GM23338 (cell line): ENCODE data around the gene GAP43. TPM values are rescaled to one million over a fixed set of nuclear protein-coding genes. Genes with fewer than 3 reads are reported as not detected.
A peak's percentile ranks its signal among the peaks of the same experiment; 100 is the strongest.

Experiments used
- ATAC-seq: fragments of 200-7000 bp; cut with Tn5 transposase; 3 replicates; pipeline ENCODE4 v1.9.1; 2020
- DNase-seq: peaks from one replicate; pipeline ENCODE4 v3.0.0-alpha.2; 2015; ENCODE audit warnings: low spot score
- H2AFZ ChIP-seq: fragments of 200-600 bp; sonication (generic); 2 replicates; pipeline ENCODE4 v1.8.0; 2016; ENCODE audit warnings: antibody characterized with exemption, mild to moderate bottlenecking, moderate library complexity
- H3F3A ChIP-seq: fragments of 200-600 bp; sonication (generic); replicated peaks from 2 replicates; pipeline ENCODE4 v1.8.0; 2017; ENCODE audit warnings: antibody characterized with exemption, mixed run types, low read depth
- H3K27ac ChIP-seq: fragments of 200-600 bp; sonication (generic); 2 replicates; pipeline ENCODE4 v1.6.1; 2016; ENCODE audit warnings: low read depth
- H3K27me3 ChIP-seq: fragments of 200-600 bp; sonication (generic); 2 replicates; pipeline ENCODE4 v1.8.0; 2016; ENCODE audit warnings: mild to moderate bottlenecking, mixed run types, moderate library complexity; ENCODE audit not compliant: insufficient read depth
- H3K36me3 ChIP-seq: fragments of 200-600 bp; sonication (generic); 2 replicates; pipeline ENCODE4 v1.8.0; 2016; ENCODE audit warnings: mild to moderate bottlenecking; ENCODE audit not compliant: insufficient read depth
- H3K4me1 ChIP-seq: fragments of 200-600 bp; sonication (generic); 2 replicates; pipeline ENCODE4 v1.8.0; 2016; ENCODE audit warnings: mild to moderate bottlenecking, moderate library complexity; ENCODE audit not compliant: insufficient read depth
- H3K4me2 ChIP-seq: fragments of 200-600 bp; sonication (generic); 2 replicates; pipeline ENCODE4 v1.7.1; 2017; ENCODE audit warnings: mixed run types
- H3K4me3 ChIP-seq: fragments of 200-600 bp; sonication (generic); 2 replicates; pipeline ENCODE4 v1.6.1; 2016; ENCODE audit warnings: mixed run types
- H3K79me2 ChIP-seq: fragments of 200-600 bp; sonication (generic); replicated peaks from 2 replicates; pipeline ENCODE4 v1.8.0; 2017; ENCODE audit warnings: mild to moderate bottlenecking; ENCODE audit not compliant: insufficient read depth
- H3K9me2 ChIP-seq: fragments of 200-600 bp; sonication (generic); 2 replicates; pipeline ENCODE4 v1.8.0; 2017; ENCODE audit not compliant: insufficient read depth
- H4K20me1 ChIP-seq: fragments of 200-600 bp; sonication (generic); replicated peaks from 2 replicates; pipeline ENCODE4 v1.8.0; 2017; ENCODE audit warnings: mild to moderate bottlenecking; ENCODE audit not compliant: insufficient read depth
- H3K27ac Mint-ChIP-seq: 2 replicates; pipeline ENCODE4 v1.8.0; 2020; ENCODE audit warnings: inconsistent platforms, mild to moderate bottlenecking, moderate library complexity, mixed read lengths
- H3K27me3 Mint-ChIP-seq: 3 replicates; pipeline ENCODE4 v1.8.0; 2022; ENCODE audit warnings: low read depth, mild to moderate bottlenecking, moderate library complexity, mixed read lengths, inconsistent platforms; ENCODE audit not compliant: insufficient read depth, poor library complexity
- H3K36me3 Mint-ChIP-seq: 3 replicates; pipeline ENCODE4 v1.8.0; 2021; ENCODE audit warnings: low read depth, mild to moderate bottlenecking, inconsistent platforms, moderate library complexity, mixed read lengths
- H3K4me1 Mint-ChIP-seq: 3 replicates; pipeline ENCODE4 v1.8.0; 2020; ENCODE audit warnings: mild to moderate bottlenecking, inconsistent platforms, mixed read lengths
- H3K4me3 Mint-ChIP-seq: 3 replicates; pipeline ENCODE4 v1.8.0; 2021; ENCODE audit warnings: moderate library complexity, mild to moderate bottlenecking, inconsistent platforms, mixed read lengths
- H3K9me3 Mint-ChIP-seq: 3 replicates; pipeline ENCODE4 v1.8.0; 2020; ENCODE audit warnings: moderate library complexity, mild to moderate bottlenecking, inconsistent platforms, mixed read lengths
- CREB1 ChIP-seq: fragments of 250-450 bp; sonication (Bioruptor Pico); IDR thresholded peaks from 2 replicates; pipeline ENCODE4 v1.5.0; 2020; ENCODE audit warnings: low read depth, mild to moderate bottlenecking, moderate library complexity
- CTCF ChIP-seq, 2 experiments: fragments of 200-600 bp in 1 of 2; sonication (generic) in 1 of 2; conservative IDR thresholded peaks; 2 replicates each; pipeline versions ENCODE4 v1.5.1 to v1.6.1; 2016 to 2017; ENCODE audit warnings: antibody characterized with exemption in 2 of 2, low read depth in 2 of 2, mild to moderate bottlenecking in 2 of 2, moderate library complexity in 1 of 2
- ETS1 ChIP-seq: IDR thresholded peaks from 2 replicates; pipeline ENCODE4 v1.6.1; 2016; ENCODE audit warnings: antibody characterized with exemption
- EZH2phosphoT487 ChIP-seq: fragments of 200-600 bp; sonication (generic); IDR thresholded peaks from one replicate; pipeline ENCODE4 v1.8.1; 2018; ENCODE audit warnings: antibody characterized with exemption; ENCODE audit not compliant: unreplicated experiment
- JUNB ChIP-seq: IDR thresholded peaks from one replicate; pipeline ENCODE4 v1.6.1; 2016; ENCODE audit warnings: antibody characterized with exemption; ENCODE audit not compliant: unreplicated experiment
- NANOG ChIP-seq: IDR thresholded peaks from 2 replicates; pipeline ENCODE4 v1.6.1; 2016; ENCODE audit warnings: antibody characterized with exemption, borderline replicate concordance
- REST ChIP-seq: IDR thresholded peaks from one replicate; pipeline ENCODE4 v1.6.1; 2018; ENCODE audit warnings: antibody characterized with exemption; ENCODE audit not compliant: unreplicated experiment
- STAT1 ChIP-seq: IDR thresholded peaks from one replicate; pipeline ENCODE4 v1.6.1; 2016; ENCODE audit warnings: antibody characterized with exemption; ENCODE audit not compliant: unreplicated experiment
- ZNF462 ChIP-seq: fragments of 250-450 bp; sonication (Bioruptor Pico); IDR thresholded peaks from 2 replicates; pipeline ENCODE4 v1.5.0; 2020; ENCODE audit warnings: mild to moderate bottlenecking, moderate library complexity
- polyA plus RNA-seq: library from polyadenylated mRNA; unstranded; fragments of >200 nt; fragmentation: Nextera tagmentation; extraction: Ambion mirVana; gene quantifications from 2 replicates; pipeline ENCODE4 v1.2.1, GENCODE V29; 2016
- total RNA-seq: library from RNA; depleted of rRNA; stranded (reverse); fragments of >200 nt; shearing (Covaris generic); gene quantifications from 2 replicates; pipeline ENCODE4 v1.2.3, GENCODE V29; 2014

The GAP43 gene
- total and polyA plus RNA-seq, 2 experiments from 2014 or later = 16.1 to 48.1 TPM

- Mint-ChIP-seq H3K4me3 (no peak overlapping the region), H3K27me3 (no peaks in the 10 kb centered on the region), H3K27ac (no peak overlapping the region), H3K9me3 (no peaks in the 10 kb centered on the region), H3K36me3 (no peaks in the 10 kb centered on the region), H3K4me1 (peaks cover 7% of the 10 kb centered on the region)
- H3K79me2 ChIP-seq = peaks cover 21% of the 10 kb centered on the region; the same call in 1 of the 2 replicates
- no peak overlapping the region for H2AFZ ChIP-seq
- ATAC-seq (no peak), DNase-seq (no peak)
- TF ChIP-seq ETS1 (no peak), CTCF (conservative IDR thresholded peaks at IDR 0.05; ENCODE audit: low read depth in 2 of 2) (0 out of 4 replicates have a peak, but pooled peaks of 1 of the 2 experiments have one; percentile 8), REST (no peak), JUNB (no peak)
- H3K4me2 ChIP-seq = no peak overlapping the region
- no peaks in the 10 kb centered on the region for H3K9me2 ChIP-seq
- no peaks in the 10 kb centered on the region for H3F3A ChIP-seq
- H3K27me3 ChIP-seq = no peaks in the 10 kb centered on the region
- H3K27ac ChIP-seq = no peak overlapping the region
- no peaks in the 10 kb centered on the region; the same call in 1 of the 2 replicates for H4K20me1 ChIP-seq
- no peaks in the 10 kb centered on the region for H3K36me3 ChIP-seq
- H3K4me1 ChIP-seq = peaks cover 24% of the 10 kb centered on the region
- H3K4me3 ChIP-seq = no peak overlapping the region
Measured at GRCh38 chr3:115632026-115632425, 8.7 kb downstream of the GAP43 start.

GRCh38 chr3:115633467-115633866, 10.2 kb downstream of the GAP43 start:
- no peak for ATAC-seq
- H3K9me3 Mint-ChIP-seq = no peaks in the 10 kb centered on the region
- peaks cover 4% of the 10 kb centered on the region; the same call in 2 of the 3 replicates for H3K4me1 Mint-ChIP-seq
- Histone ChIP-seq H3K9me2 (no peaks in the 10 kb centered on the region), H3K4me3 (no peak overlapping the region), H3K4me1 (peaks cover 13% of the 10 kb centered on the region; the same call in 1 of the 2 replicates), H3K4me2 (no peak overlapping the region), H3K36me3 (no peaks in the 10 kb centered on the region), H2AFZ (no peak overlapping the region), H3K79me2 (peaks cover 12% of the 10 kb centered on the region; the same call in 1 of the 2 replicates), H3K27ac (no peak overlapping the region), H3F3A (no peaks in the 10 kb centered on the region), H3K27me3 (no peaks in the 10 kb centered on the region), H4K20me1 (no peaks in the 10 kb centered on the region; the same call in 1 of the 2 replicates)
- DNase-seq = no peak
- no peak overlapping the region for H3K4me3 Mint-ChIP-seq
- H3K27ac Mint-ChIP-seq = no peak overlapping the region
- no peaks in the 10 kb centered on the region for H3K36me3 Mint-ChIP-seq
- H3K27me3 Mint-ChIP-seq = no peaks in the 10 kb centered on the region
- TF ChIP-seq NANOG = no peak
- no peak for TF ChIP-seq ZNF462
- TF ChIP-seq JUNB = no peak
- TF ChIP-seq STAT1 = no peak
- no peak for TF ChIP-seq EZH2phosphoT487
- no peak for TF ChIP-seq CREB1 (CRISPR knock-in tag)
